Measurements from ENCODE around the gene SOX30. TPM values are rescaled to one million over a fixed set of nuclear protein-coding genes. Genes with fewer than 3 reads are reported as not detected.

SOX30 gene
- total RNA-seq, 4 donors from 2014 or later: not detected

DNA sequence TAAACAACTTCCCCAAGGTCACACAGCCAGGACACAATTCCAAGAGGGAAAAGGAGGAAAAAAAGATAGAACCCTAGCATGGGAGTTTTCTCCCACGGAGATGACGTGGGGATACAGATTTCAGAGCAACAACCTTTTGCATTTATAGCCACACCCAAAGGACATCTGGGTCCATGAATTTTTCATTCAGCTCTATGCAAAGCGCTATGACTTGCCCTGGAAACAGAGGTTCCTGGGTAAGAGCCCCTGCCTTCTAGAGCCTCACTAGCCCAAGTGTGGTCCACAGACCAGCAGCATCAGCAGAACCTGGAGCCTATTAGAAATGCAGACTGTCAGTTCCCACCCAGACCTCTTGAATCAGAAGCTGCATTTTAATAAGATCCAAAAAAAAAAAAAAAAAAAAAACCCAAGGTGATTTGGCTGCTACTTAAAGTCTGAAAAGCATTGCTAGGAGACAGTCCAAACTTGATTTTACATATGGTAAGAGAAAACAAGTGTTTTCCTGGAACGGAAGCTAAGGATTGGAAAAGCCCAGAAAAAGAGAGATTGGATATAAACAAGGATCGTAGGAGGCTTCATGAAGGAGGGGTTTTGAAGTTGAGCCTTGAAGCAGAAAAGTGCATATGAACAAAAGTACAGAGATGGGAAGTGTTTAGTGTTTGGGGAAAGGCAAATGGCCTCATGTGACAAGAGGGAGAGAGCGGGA lies 59.0 kb downstream of the SOX30 start:
- Histone ChIP-seq H3K9me3 (no peaks in the 10 kb centered on the region), H3K27me3 (no peaks in the 10 kb centered on the region), H3K27ac (peak overlapping the region in 1 of 4 donors; percentile 63), H3K4me1 (peaks cover 0 to 10% (median 6%) of the 10 kb centered on the region in 3 donors), H3K4me3 (no peak overlapping the region), H3K36me3 (no peaks in the 10 kb centered on the region)
- no peak for DNase-seq
- 75 to 77% methylated on average over 6 of the region's 6 CpGs for WGBS, 2 donors
- intact Hi-C loops (cut with DNase I): no loop called here
- TF ChIP-seq, protein P1, sequence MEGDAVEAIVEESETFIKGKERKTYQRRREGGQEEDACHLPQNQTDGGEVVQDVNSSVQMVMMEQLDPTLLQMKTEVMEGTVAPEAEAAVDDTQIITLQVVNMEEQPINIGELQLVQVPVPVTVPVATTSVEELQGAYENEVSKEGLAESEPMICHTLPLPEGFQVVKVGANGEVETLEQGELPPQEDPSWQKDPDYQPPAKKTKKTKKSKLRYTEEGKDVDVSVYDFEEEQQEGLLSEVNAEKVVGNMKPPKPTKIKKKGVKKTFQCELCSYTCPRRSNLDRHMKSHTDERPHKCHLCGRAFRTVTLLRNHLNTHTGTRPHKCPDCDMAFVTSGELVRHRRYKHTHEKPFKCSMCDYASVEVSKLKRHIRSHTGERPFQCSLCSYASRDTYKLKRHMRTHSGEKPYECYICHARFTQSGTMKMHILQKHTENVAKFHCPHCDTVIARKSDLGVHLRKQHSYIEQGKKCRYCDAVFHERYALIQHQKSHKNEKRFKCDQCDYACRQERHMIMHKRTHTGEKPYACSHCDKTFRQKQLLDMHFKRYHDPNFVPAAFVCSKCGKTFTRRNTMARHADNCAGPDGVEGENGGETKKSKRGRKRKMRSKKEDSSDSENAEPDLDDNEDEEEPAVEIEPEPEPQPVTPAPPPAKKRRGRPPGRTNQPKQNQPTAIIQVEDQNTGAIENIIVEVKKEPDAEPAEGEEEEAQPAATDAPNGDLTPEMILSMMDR (IDR thresholded peaks at IDR 0.05): no peak
- TF ChIP-seq POLR2A (IDR thresholded peaks at IDR 0.05): no peak

- WGBS, 2 donors: 31 to 51% methylated on average over 3 of the region's 3 CpGs
- peak overlapping the region in 1 of 4 donors; percentile 63 for H3K27ac ChIP-seq
- peaks cover 0 to 10% (median 6%) of the 10 kb centered on the region in 3 donors for H3K4me1 ChIP-seq
- intact Hi-C loops (cut with DNase I): no loop called here
- H3K4me3 ChIP-seq: peak overlapping the region in 1 of 4 donors; percentile 26
- no peaks in the 10 kb centered on the region for H3K27me3 ChIP-seq
- DNase-seq: no peak
- no peaks in the 10 kb centered on the region for H3K9me3 ChIP-seq
- no peak for TF ChIP-seq POLR2A (IDR thresholded peaks at IDR 0.05)
- TF ChIP-seq, protein P1 (IDR thresholded peaks at IDR 0.05): no peak
- H3K36me3 ChIP-seq: no peaks in the 10 kb centered on the region
These were observed 59.6 kb downstream of the SOX30 start for GRCh38 chr5:157592594-157592993.

- Histone ChIP-seq H3K36me3 (no peaks in the 10 kb centered on the region), H3K4me1 (peaks cover 0 to 10% (median 6%) of the 10 kb centered on the region in 3 donors), H3K4me3 (no peak overlapping the region), H3K9me3 (no peaks in the 10 kb centered on the region), H3K27me3 (no peaks in the 10 kb centered on the region), H3K27ac (no peak overlapping the region)
- intact Hi-C loops (cut with DNase I): no loop called here
- TF ChIP-seq POLR2A (IDR thresholded peaks at IDR 0.05): no peak
- TF ChIP-seq, protein P1 (IDR thresholded peaks at IDR 0.05): no peak
- no peak for DNase-seq
These were observed 61.8 kb downstream of the SOX30 start for GRCh38 chr5:157590478-157590877.

- 57 to 94% methylated on average over 1 of the region's 1 CpG for WGBS, 2 donors
These were observed 67.6 kb downstream of the SOX30 start for GRCh38 chr5:157584628-157585027.

More at GRCh38 chr5:157584628-157585027, 67.6 kb downstream of the SOX30 start:
- DNase-seq: no peak
- no peaks in the 10 kb centered on the region for H3K27me3 ChIP-seq
- TF ChIP-seq, protein P1 (IDR thresholded peaks at IDR 0.05): no peak
- TF ChIP-seq POLR2A (IDR thresholded peaks at IDR 0.05): no peak
- no peaks in the 10 kb centered on the region for H3K36me3 ChIP-seq
- H3K9me3 ChIP-seq: no peaks in the 10 kb centered on the region
- no peak overlapping the region for H3K4me3 ChIP-seq
- H3K4me1 ChIP-seq: no peaks in the 10 kb centered on the region
- no peak overlapping the region for H3K27ac ChIP-seq
- intact Hi-C loops (cut with DNase I): no loop called here

All from esophagus squamous epithelium (tissue), 5 donors.